Measurements from ENCODE around the gene NPAS3.

The NPAS3 gene

DNA sequence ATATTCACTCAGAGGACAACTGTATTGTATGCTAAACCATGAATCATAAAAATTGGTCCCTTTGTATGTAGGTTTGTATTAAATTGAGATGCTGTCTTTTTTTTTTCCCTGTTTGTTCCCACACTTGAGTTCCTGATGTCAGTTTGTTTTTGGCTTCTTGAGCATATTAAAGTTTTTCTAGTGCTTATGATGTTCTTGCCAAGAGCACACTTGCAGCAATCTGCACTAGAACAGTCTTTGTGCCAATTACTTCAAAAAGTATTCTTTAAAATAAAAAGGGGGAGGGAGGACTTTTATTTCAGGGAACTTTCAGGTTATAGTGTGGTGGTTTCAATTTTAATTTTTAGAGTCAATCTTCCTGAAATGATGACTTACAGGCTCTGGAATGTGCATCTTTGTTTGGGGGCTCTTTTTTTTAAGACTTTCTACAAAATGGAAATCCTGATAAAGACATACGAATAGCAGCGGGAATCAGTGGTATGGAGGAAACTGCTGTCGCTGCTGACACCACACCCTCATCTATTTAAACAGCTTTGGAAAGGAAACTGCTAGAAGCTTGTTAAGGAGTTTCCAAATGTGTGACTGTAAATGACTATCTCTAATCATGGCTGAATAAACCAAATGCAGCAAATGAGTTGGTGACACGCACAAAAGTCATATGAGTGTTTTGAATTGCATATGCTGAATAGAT is 823.6 kb downstream of the NPAS3 start:
- no peak for DNase-seq (ENCODE audit: low read depth)

DNA sequence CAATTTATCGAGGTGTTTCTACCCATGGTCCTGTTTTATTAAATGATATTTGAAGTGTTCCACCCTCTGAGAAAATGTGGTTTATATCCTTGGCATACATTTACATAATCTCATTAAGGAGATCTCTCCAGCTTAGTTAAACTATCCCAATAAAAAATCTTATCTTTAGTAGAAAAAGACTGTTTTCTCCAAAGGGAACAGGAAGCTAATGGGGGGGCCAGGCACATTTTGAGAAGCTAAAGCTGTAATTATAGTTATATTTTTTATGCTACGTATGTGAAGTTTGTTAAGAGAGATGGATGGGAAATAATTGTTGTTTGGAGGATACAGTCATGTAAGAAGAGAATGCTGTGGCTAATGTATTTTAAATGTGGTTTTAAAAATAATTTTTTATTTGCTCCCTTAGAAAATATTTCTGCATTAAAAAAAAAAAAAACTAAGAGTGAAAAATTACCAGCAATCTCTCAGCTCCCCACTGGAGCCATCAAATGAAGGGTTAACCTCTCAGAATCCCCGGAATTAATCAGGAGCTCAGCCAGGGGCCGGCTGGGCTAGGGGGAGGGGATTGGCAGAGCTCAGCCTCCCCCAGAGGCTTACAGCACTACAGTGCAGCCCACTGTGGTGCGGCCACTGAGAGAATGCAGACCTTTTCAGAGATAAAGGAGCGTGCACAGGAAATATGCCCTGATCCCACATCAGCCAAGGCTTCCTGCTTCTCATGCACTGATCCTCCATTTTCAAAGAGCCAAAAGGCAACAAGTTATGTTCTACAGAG is 826.4 kb downstream of the NPAS3 start:
- peak; percentile 91 for DNase-seq (ENCODE audit: low read depth)

DNA sequence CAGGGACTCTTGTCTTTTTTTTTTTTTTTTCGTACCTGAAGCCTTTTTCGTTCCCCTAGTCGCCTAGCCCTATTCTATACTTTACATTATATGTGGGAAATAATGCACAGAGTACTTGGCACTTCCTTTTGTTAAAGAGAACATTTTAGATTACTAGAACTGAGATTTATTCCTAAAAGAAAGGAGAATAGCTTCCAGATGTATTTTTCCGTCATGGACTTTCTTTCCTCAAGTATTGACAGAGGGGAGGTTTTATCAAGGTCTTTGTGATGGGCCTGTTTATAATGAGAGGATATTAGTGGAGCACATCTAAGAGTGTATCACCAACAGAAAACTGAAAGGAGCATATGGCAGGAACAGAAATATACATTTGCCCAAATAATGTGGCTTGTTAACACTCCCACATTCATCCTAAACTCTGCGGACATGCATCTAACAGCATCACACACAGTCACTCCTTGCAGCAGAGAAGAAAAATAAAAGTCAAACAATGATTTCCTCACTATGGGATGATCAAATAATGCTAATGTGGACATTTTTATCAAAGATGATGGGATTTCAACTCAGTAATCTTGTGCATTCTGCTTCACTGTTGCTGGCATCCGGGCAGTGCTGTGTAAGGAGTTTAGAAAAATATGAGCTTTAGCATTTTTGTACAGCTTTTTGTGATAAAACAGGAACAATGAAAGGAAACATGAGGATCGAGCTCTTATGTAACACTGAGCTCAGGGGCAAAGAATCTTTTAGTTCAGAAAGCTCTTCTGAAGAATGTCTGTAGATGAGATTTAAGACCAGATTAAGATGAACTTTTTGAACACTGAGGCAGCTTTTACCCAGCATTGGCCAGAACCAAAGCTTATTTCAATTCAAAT is 829.1 kb downstream of the NPAS3 start:
- DNase-seq (ENCODE audit: low read depth) = peak; percentile 56

DNA sequence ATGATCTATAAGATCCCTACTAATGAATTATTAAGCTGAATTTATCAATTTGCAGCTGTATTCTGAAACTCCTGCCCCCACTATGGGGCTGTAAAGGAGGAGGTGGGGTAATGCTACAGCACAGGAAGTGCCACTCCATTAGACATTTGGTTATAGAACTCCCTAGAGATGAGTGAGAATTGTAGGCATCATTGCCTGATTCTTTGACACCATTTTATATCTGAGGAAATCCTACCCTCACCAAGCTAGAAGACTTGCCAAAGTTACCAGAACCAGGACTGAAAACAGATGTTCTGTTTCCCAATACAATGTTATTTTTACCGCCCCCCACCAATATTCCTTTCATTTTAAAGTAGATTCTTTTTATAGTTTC is 829.8 kb downstream of the NPAS3 start:
- no peak for DNase-seq (ENCODE audit: low read depth)

DNA sequence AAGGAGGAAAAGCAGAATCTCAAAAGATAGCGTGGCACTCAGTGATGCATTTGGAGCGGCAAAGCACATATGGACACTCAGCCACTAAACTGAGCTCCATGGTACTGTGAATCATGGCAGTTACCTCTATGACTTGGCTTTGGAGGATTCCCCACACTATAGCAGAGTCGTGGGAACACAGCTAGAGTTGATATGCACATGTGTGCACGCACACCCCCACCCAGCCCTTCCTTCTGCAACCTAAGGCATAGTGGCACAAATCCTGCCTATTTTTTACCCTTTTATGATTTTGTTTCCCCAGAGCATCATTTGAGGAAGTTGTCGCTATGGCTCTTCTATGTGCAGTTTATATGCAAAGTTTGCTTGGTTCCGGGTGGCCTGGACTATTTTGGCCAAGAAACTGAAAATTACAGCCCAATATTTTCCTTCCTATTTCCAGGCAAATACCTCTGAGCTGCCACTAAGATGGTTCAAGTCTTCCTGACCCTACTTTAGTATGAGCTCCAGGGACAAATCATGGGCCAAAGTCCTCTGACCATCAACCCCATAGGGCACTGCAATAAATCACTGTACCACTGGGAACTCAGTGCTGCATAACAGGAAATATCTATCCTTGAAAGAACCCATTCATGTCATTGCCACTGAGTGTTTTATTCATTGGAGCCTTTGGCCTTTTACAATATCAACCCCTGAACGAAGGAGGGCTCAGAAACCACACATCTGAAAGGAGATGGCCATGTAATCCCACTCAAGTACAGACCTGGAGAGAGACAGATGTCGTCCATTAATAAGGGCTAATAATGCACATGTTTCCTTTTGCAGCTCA is 834.7 kb downstream of the NPAS3 start:
- DNase-seq (ENCODE audit: low read depth) = no peak

DNA sequence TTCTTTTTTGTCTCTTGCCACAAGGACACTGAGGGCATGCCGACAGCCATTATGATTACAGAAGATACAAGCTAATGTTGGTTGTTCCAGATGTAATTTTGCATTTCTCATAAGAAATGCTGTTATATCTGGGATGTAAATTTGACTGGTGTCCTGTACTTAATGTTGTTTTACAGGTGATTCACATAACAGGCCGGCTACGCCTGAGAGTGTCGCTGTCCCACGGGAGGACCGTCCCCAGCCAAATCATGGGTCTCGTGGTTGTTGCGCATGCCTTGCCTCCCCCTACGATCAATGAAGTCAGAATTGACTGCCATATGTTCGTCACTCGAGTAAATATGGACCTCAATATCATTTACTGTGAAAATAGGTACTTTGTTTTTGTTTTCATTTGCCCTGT is 835.5 kb downstream of the NPAS3 start:
- no peak for DNase-seq (ENCODE audit: low read depth)

DNA sequence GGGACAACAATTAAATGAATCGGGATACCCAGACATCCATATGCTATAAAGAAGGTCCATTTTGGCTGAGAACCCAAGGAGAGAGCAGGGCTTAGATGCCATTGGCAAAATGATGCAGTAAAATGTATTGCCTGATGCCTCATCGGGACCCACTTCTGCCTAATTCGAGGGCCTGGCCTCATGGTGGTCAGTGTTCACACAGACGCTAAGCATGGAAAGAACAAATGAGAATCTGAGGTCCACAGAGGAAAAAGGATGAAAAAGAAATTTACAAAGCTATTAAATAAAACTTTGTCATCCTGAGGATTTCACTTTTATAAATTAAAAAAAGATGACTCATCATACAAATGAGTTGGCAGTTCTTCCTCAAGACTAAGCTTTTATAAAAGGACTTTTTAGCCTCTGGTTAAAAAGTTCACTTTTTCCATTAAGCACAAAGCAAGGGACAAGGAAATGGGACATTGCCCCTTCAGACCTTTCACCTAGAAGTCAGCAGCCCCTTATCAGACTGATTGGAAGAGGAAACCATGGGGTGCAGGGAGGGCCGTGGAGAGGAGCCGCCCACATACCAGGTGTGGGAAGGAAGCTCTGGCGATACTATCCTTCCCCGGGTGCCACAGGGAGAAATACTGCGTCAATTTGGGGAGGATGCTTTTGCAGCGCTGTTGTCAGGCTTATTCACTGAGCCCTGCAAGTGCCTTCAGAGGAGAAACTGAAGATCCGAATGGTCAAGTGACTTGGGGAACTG is 836.2 kb downstream of the NPAS3 start:
- DNase-seq (ENCODE audit: low read depth) = no peak

DNA sequence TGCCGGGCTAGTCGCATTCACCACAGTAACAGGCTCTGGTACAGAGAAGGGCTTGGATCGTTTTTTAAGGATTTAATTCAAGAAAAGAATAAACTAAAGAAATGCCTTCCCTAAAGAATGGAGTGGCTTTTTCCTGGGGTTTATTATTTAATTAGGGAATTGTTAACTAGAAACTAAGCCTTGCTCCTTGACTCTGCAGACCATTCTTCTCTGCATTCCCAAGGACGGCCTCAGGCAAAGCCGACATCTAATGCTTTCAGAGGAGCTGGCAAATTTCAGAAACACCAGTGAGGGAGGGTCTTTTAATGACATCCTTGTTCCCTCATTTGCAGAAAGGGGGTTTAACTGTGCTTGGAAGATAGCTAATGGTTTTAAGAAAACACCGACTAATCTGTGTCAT is 838.2 kb downstream of the NPAS3 start:
- DNase-seq (ENCODE audit: low read depth) = no peak

DNA sequence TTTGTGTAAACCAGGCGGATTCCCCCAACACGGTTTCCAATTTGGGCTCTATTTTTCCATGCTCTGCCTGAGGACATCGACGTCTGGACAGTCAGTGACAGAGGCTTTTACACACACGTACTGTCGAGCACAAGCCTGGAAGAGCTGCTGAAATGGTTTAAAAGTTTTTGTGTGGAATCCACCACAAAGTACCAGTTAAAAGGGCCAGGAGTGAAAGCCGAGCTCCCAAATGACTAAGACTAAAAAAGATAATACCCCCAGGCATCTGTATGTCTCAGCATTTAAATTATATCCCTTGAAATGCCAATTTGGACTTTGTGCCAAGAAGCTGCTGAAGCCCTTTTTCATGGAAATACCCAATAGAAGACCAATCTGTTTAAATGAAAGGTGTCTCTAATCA is 839.0 kb downstream of the NPAS3 start:
- no peak for DNase-seq (ENCODE audit: low read depth)

DNA sequence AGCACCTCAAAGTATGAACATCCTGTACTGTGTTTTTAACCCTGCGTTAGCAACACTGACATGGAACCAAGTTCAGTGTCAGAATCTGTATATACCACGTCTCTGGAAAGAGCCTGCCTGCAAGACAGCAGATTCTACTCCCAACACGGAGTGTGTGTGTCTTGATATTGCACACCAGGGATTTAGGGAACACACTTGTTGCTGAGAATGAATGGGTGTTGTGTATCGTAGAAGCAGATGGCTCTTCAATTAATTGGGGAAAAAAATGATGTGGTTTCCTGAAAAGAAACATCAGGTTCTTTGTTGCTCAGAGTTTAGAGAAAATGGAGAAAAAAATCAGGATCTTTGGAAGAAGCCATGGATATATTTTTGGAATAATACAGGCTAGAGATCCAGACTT is 841.4 kb downstream of the NPAS3 start:
- no peak for DNase-seq (ENCODE audit: low read depth)

DNA sequence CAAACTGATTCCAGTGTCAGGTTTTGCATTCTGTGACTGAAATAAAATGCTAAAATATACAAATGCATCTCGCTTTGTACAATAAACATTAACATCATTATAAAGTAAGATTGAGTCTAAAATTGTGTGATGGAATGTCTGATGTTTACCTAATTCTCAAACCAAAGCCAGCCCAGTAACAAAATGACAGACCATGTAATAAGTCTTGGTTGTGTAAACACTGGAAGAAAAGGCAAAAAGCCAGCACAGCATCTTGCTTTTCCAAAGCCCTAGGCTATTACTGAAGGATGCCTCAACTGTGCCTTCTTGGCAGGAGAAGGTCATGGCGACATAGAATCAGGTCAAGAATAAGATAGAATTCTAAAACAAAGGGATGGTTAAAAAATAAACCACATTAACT is 842.6 kb downstream of the NPAS3 start:
- peak; percentile 57 for DNase-seq (ENCODE audit: low read depth)

DNA sequence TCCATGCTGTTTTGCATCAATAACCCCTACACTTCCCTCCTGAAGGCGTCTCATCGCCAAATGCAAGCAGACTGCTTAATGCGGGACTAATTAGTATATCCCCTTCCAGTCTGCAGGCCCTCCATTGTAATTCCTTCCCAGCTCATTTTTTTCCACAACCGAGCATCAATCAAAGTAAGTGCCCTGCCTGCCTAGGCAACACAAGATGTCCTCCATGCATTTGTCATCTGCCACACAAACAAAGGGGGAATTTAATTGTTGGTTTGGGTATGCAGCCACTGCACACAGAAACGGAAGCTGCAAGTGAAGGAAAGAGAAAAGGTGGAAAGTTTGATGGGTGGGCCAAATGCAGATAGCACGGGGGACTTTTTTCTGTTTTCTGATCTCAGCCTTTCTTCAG is 844.2 kb downstream of the NPAS3 start:
- DNase-seq (ENCODE audit: low read depth) = no peak

DNA sequence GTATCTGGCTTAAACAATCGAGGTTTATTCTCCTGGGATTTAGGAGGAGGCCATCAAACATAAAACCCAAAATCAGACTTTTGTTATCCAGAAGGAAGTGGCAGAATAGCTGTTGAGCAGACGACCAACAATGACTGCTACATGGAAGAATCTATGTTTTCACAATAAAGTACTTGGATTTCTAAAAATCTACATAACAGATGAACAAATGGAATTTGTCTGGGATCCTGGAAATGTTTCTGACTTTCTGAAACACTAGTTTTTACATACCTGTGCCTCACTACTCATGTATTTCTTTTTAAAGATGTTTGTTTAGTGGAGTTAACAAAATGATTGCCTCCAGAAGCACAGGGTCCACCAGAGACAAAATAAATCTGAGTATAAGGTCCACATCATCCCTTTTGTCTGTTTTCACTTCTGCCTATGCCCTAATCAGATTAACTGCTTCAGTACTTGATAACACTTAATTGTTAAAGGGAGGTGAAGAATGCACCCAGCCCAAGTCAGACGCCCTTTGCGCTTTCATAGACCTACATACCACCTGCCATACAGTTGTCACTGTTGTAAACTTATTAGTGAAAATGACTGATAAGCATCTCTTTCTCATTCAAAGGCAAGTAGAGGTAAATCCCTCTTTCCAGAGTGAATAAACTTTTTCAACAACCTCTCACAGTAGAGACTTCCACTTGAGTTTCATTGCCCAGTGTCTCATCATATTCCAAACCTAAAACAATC is 847.6 kb downstream of the NPAS3 start:
- DNase-seq (ENCODE audit: low read depth) = no peak

DNA sequence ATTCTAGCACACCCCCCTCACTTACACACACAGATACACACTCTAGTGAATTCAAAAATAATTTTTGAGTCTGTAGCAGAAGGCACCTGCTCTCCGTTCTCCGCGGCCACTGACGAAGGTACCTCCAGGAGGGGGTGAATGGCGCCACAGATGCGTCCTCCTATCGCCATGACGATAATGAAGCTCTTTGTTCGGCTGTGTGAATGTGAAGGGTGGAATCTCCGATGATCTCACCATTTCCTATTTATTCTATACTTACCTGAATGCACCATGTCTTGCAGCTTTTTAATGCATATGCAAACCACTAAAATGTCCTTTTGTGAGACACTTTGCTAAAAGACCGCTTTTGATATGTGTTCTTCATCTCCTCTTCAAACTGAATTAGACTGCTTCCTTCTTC is 849.5 kb downstream of the NPAS3 start:
- no peak for DNase-seq (ENCODE audit: low read depth)

DNA sequence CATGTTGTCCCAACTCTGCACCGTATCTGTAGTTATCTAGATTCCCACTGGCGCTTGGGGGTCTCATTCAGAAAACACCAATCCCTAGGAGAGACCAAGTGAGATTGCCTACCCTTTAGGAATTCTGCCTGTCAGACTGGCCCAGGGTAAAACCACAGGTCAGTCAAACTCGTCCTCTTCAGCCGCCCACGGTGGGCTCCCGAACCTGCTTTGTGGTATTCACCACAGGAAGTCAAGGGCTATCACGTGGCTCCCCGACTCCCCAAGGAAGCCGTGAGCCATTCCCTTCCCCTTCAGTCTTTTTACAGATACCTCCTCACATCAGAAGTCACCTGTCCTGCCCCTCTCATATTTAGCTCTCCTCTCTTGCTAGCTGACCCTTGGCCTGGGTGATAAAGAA is 852.3 kb downstream of the NPAS3 start:
- DNase-seq (ENCODE audit: low read depth) = no peak

DNA sequence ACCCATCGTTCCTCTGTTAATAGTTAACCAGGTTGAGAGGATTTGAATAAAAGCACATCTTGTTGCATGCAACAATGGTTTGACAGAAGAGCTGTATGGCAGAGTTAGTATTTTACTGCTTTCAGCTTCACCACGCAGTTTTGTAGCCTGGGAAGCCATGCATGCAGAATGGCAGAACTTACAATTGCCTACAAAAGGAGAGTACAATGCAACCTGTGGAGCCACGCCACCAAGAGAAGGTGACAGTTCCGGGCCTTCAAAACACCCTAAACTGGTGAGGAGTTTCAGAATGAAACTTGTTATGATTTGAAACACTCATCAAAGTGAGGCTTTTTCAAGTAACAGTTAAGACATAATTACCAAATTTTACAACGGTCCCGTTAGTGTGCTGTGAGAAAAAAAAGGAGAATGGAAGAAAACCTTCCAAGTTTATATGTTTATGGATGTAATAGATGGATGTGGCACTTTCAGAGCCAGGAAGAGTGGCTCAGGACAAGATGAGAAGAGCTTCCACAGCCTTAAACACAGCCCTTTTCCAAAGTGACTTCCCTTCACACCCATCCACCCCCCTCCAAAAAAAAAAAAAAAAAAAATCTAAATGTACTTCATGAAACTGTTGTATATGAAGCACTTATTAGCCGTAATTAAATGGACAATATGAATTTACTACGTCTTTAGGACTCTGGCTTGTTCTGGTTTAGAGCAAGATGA is 853.5 kb downstream of the NPAS3 start:
- DNase-seq (ENCODE audit: low read depth) = no peak

DNA sequence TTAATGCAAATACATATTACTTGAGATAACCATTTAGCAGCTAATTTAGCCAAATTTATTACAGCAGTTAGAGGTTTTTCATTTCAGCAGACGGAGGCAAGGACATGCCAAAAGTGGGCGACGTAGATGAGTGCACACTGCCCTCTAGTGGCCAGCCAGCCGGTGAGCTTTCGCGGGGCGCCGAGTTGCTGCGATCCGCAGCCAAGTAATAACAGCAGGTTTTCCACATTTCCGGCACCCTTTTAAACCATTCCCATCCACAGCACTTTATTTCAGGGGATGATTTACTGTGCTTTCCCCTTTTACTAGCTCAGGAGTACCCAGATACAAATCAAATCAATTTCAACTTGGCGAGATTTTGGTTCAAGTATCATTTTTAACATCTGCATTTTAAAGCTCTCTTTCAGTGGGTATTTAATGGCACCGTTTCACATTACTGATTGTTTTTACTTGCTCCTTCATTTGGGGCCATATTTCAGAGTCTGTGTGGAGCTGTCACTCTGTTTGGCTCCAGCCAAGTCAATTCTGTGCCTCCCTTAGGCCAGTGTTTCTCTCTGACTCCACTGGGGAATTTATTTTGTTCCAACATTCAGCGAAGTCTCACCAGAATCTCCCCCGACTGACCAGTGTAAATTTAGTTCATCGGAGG is 854.2 kb downstream of the NPAS3 start:
- DNase-seq (ENCODE audit: low read depth) = peak; percentile 85

DNA sequence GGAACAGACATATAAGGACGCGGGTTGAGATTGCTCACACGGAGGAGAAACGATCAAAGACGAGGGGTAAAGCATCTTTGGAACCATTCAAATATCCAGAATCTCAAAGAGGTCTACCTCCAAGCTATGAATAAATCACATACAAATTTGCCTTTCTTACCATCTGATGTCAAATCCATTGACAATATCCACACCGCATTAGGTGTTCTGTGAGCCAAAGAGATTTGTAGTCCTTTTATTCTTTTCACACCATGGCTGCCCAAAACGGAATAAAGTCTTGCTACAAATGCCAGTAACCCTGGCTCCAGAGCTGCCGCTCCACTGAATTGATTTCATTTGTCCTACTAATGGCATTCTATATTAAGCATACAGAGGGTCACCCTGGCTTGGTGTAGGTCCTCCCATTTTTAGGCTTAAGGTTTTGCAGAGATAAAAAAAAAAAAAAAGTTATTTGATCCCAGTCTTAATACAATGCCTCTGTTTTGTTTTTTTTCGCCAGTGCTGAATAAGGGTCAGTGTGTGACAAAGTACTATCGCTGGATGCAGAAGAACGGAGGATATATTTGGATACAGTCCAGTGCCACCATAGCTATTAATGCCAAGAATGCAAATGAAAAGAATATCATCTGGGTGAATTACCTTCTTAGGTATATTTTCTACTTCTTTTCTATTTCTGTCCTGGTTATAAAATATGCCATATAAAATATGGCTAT is 854.9 kb downstream of the NPAS3 start:
- DNase-seq (ENCODE audit: low read depth) = no peak
